GM23338 (cell line): ENCODE results near the gene FKBP10. TPM values are rescaled to one million over a fixed set of nuclear protein-coding genes. Genes with fewer than 3 reads are reported as not detected.

ENCODE experiments used
- ATAC-seq: fragments of 200-7000 bp; cut with Tn5 transposase; 3 replicates; pipeline ENCODE4 v1.9.1; 2020
- DNase-seq: peaks from one replicate; pipeline ENCODE4 v3.0.0-alpha.2; 2015; ENCODE audit warnings: low spot score
- H2AFZ ChIP-seq: fragments of 200-600 bp; sonication (generic); 2 replicates; pipeline ENCODE4 v1.8.0; 2016; ENCODE audit warnings: antibody characterized with exemption, mild to moderate bottlenecking, moderate library complexity
- H3F3A ChIP-seq: fragments of 200-600 bp; sonication (generic); replicated peaks from 2 replicates; pipeline ENCODE4 v1.8.0; 2017; ENCODE audit warnings: antibody characterized with exemption, mixed run types, low read depth
- H3K27ac ChIP-seq: fragments of 200-600 bp; sonication (generic); 2 replicates; pipeline ENCODE4 v1.6.1; 2016; ENCODE audit warnings: low read depth
- H3K27me3 ChIP-seq: fragments of 200-600 bp; sonication (generic); 2 replicates; pipeline ENCODE4 v1.8.0; 2016; ENCODE audit warnings: mild to moderate bottlenecking, mixed run types, moderate library complexity; ENCODE audit not compliant: insufficient read depth
- H3K36me3 ChIP-seq: fragments of 200-600 bp; sonication (generic); 2 replicates; pipeline ENCODE4 v1.8.0; 2016; ENCODE audit warnings: mild to moderate bottlenecking; ENCODE audit not compliant: insufficient read depth
- H3K4me1 ChIP-seq: fragments of 200-600 bp; sonication (generic); 2 replicates; pipeline ENCODE4 v1.8.0; 2016; ENCODE audit warnings: mild to moderate bottlenecking, moderate library complexity; ENCODE audit not compliant: insufficient read depth
- H3K4me2 ChIP-seq: fragments of 200-600 bp; sonication (generic); 2 replicates; pipeline ENCODE4 v1.7.1; 2017; ENCODE audit warnings: mixed run types
- H3K4me3 ChIP-seq: fragments of 200-600 bp; sonication (generic); 2 replicates; pipeline ENCODE4 v1.6.1; 2016; ENCODE audit warnings: mixed run types
- H3K79me2 ChIP-seq: fragments of 200-600 bp; sonication (generic); replicated peaks from 2 replicates; pipeline ENCODE4 v1.8.0; 2017; ENCODE audit warnings: mild to moderate bottlenecking; ENCODE audit not compliant: insufficient read depth
- H3K9me2 ChIP-seq: fragments of 200-600 bp; sonication (generic); 2 replicates; pipeline ENCODE4 v1.8.0; 2017; ENCODE audit not compliant: insufficient read depth
- H4K20me1 ChIP-seq: fragments of 200-600 bp; sonication (generic); replicated peaks from 2 replicates; pipeline ENCODE4 v1.8.0; 2017; ENCODE audit warnings: mild to moderate bottlenecking; ENCODE audit not compliant: insufficient read depth
- H3K27ac Mint-ChIP-seq: 2 replicates; pipeline ENCODE4 v1.8.0; 2020; ENCODE audit warnings: inconsistent platforms, mild to moderate bottlenecking, moderate library complexity, mixed read lengths
- H3K27me3 Mint-ChIP-seq: 3 replicates; pipeline ENCODE4 v1.8.0; 2022; ENCODE audit warnings: low read depth, mild to moderate bottlenecking, moderate library complexity, mixed read lengths, inconsistent platforms; ENCODE audit not compliant: insufficient read depth, poor library complexity
- H3K36me3 Mint-ChIP-seq: 3 replicates; pipeline ENCODE4 v1.8.0; 2021; ENCODE audit warnings: low read depth, mild to moderate bottlenecking, inconsistent platforms, moderate library complexity, mixed read lengths
- H3K4me1 Mint-ChIP-seq: 3 replicates; pipeline ENCODE4 v1.8.0; 2020; ENCODE audit warnings: mild to moderate bottlenecking, inconsistent platforms, mixed read lengths
- H3K4me3 Mint-ChIP-seq: 3 replicates; pipeline ENCODE4 v1.8.0; 2021; ENCODE audit warnings: moderate library complexity, mild to moderate bottlenecking, inconsistent platforms, mixed read lengths
- H3K9me3 Mint-ChIP-seq: 3 replicates; pipeline ENCODE4 v1.8.0; 2020; ENCODE audit warnings: moderate library complexity, mild to moderate bottlenecking, inconsistent platforms, mixed read lengths
- CREB1 ChIP-seq: fragments of 250-450 bp; sonication (Bioruptor Pico); IDR thresholded peaks from 2 replicates; pipeline ENCODE4 v1.5.0; 2020; ENCODE audit warnings: low read depth, mild to moderate bottlenecking, moderate library complexity
- CTCF ChIP-seq, 2 experiments: fragments of 200-600 bp in 1 of 2; sonication (generic) in 1 of 2; conservative IDR thresholded peaks; 2 replicates each; pipeline versions ENCODE4 v1.5.1 to v1.6.1; 2016 to 2017; ENCODE audit warnings: antibody characterized with exemption in 2 of 2, low read depth in 2 of 2, mild to moderate bottlenecking in 2 of 2, moderate library complexity in 1 of 2
- ETS1 ChIP-seq: IDR thresholded peaks from 2 replicates; pipeline ENCODE4 v1.6.1; 2016; ENCODE audit warnings: antibody characterized with exemption
- EZH2 ChIP-seq: fragments of 200-600 bp; sonication (generic); IDR thresholded peaks from one replicate; pipeline ENCODE4 v1.8.0; 2017; ENCODE audit warnings: antibody characterized with exemption, mild to moderate bottlenecking, low read depth; ENCODE audit not compliant: unreplicated experiment
- JUNB ChIP-seq: IDR thresholded peaks from one replicate; pipeline ENCODE4 v1.6.1; 2016; ENCODE audit warnings: antibody characterized with exemption; ENCODE audit not compliant: unreplicated experiment
- NANOG ChIP-seq: IDR thresholded peaks from 2 replicates; pipeline ENCODE4 v1.6.1; 2016; ENCODE audit warnings: antibody characterized with exemption, borderline replicate concordance
- POLR2AphosphoS5 ChIP-seq: IDR thresholded peaks from 2 replicates; pipeline ENCODE4 v1.6.1; 2016; ENCODE audit warnings: antibody characterized with exemption, low read depth
- REST ChIP-seq: IDR thresholded peaks from one replicate; pipeline ENCODE4 v1.6.1; 2018; ENCODE audit warnings: antibody characterized with exemption; ENCODE audit not compliant: unreplicated experiment
- STAT1 ChIP-seq: IDR thresholded peaks from one replicate; pipeline ENCODE4 v1.6.1; 2016; ENCODE audit warnings: antibody characterized with exemption; ENCODE audit not compliant: unreplicated experiment
- ZNF114 ChIP-seq: fragments of 250-450 bp; sonication (Bioruptor Pico); IDR thresholded peaks from 2 replicates; pipeline ENCODE4 v1.5.0; 2020; ENCODE audit warnings: mild to moderate bottlenecking, moderate library complexity
- ZNF462 ChIP-seq: fragments of 250-450 bp; sonication (Bioruptor Pico); IDR thresholded peaks from 2 replicates; pipeline ENCODE4 v1.5.0; 2020; ENCODE audit warnings: mild to moderate bottlenecking, moderate library complexity
- polyA plus RNA-seq: library from polyadenylated mRNA; unstranded; fragments of >200 nt; fragmentation: Nextera tagmentation; extraction: Ambion mirVana; gene quantifications from 2 replicates; pipeline ENCODE4 v1.2.1, GENCODE V29; 2016
- total RNA-seq: library from RNA; depleted of rRNA; stranded (reverse); fragments of >200 nt; shearing (Covaris generic); gene quantifications from 2 replicates; pipeline ENCODE4 v1.2.3, GENCODE V29; 2014

Gene FKBP10
- total and polyA plus RNA-seq, 2 experiments from 2014 or later: 26.2 to 151 TPM

GRCh38 chr17:41777157-41777573, 35.6 kb upstream of the FKBP10 start:
- Histone ChIP-seq H3K27me3 (no peaks in the 10 kb centered on the region), H4K20me1 (peaks cover 4% of the 10 kb centered on the region), H2AFZ (no peak overlapping the region), H3K4me3 (no peak overlapping the region), H3K36me3 (no peaks in the 10 kb centered on the region), H3K9me2 (no peaks in the 10 kb centered on the region), H3F3A (peaks cover 15% of the 10 kb centered on the region; the same call in 1 of the 2 replicates), H3K4me1 (peaks cover 57% of the 10 kb centered on the region), H3K27ac (peak overlapping the region; percentile 81), H3K79me2 (peaks cover 80% of the 10 kb centered on the region), H3K4me2 (peak overlapping the region; percentile 26; the same call in 1 of the 2 replicates)
- peaks cover 16% of the 10 kb centered on the region for H3K36me3 Mint-ChIP-seq
- peaks cover 11% of the 10 kb centered on the region for H3K27me3 Mint-ChIP-seq
- no peaks in the 10 kb centered on the region for H3K9me3 Mint-ChIP-seq
- H3K27ac Mint-ChIP-seq: no peak overlapping the region
- no peak overlapping the region for H3K4me3 Mint-ChIP-seq
- DNase-seq (peak; percentile 54), ATAC-seq (peak; percentile 7)
- H3K4me1 Mint-ChIP-seq: peaks cover 57% of the 10 kb centered on the region
- TF ChIP-seq CREB1 (CRISPR knock-in tag): no peak
- no peak for TF ChIP-seq POLR2AphosphoS5
- TF ChIP-seq REST: no peak
- no peak; a peak in 2 of 4 replicates for TF ChIP-seq CTCF (conservative IDR thresholded peaks at IDR 0.05; ENCODE audit: low read depth in 2 of 2)
- TF ChIP-seq ZNF462 (CRISPR knock-in tag): no peak
- TF ChIP-seq STAT1: no peak
- no peak for TF ChIP-seq EZH2
- no peak for TF ChIP-seq ZNF114 (CRISPR knock-in tag)
- TF ChIP-seq ETS1: no peak
- no peak for TF ChIP-seq JUNB
- no peak for TF ChIP-seq NANOG
